Gastroesophageal sphincter (tissue), 4 donors: ENCODE data around the gene CNGA3. TPM values are rescaled to one million over a fixed set of nuclear protein-coding genes. Genes with fewer than 3 reads are reported as not detected.
A peak's percentile ranks its signal among the peaks of the same experiment; 100 is the strongest.

Experiments
- ATAC-seq: fragments of 150-250 bp; one replicate; pipeline ENCODE4 v1.9.1; 2016; ENCODE audit warnings: mild to moderate bottlenecking, moderate library complexity
- H3K27ac ChIP-seq, 4 donors: fragments of 200-600 bp; sonication (generic) in 3 of 4; 1 replicate in 3 of 4; 2 replicates in 1 of 4; pipeline ENCODE4 v1.5.1; 2016 to 2019
- H3K27me3 ChIP-seq: fragments of 200-600 bp; sonication (generic); one replicate; pipeline ENCODE4 v1.5.1; 2019
- H3K36me3 ChIP-seq, 2 donors: fragments of 200-600 bp; sonication (generic); one replicate each; pipeline ENCODE4 v1.5.1; 2019; ENCODE audit warnings: control low read depth in 1 of 2
- H3K4me1 ChIP-seq, 3 donors: fragments of 200-600 bp; sonication (generic); 1 replicate in 2 of 3; 2 replicates in 1 of 3; pipeline ENCODE4 v1.5.1; 2016 to 2019; ENCODE audit warnings: control low read depth in 2 of 3
- H3K4me3 ChIP-seq, 2 donors: fragments of 200-600 bp; sonication (generic); one replicate each; pipeline ENCODE4 v1.5.1; 2019; ENCODE audit warnings: mild to moderate bottlenecking in 1 of 2, moderate library complexity in 1 of 2
- H3K9me3 ChIP-seq, 3 donors: fragments of 200-600 bp; sonication (generic); one replicate each; pipeline ENCODE4 v1.5.1; 2017 to 2019; ENCODE audit warnings: control low read depth in 2 of 3
- CTCF ChIP-seq, 4 experiments: fragments of 200-600 bp in 2 of 4; fragments of 450-650 bp in 2 of 4; sonication (generic) in 1 of 4; IDR thresholded peaks; one replicate each; pipeline ENCODE4 v1.5.1; 2017 to 2019; ENCODE audit warnings: antibody characterized with exemption in 4 of 4, mild to moderate bottlenecking in 2 of 4, moderate library complexity in 2 of 4
- EP300 ChIP-seq: sonication (generic); formaldehyde crosslinking; IDR thresholded peaks from one replicate; pipeline ENCODE4 v1.6.1; 2017; ENCODE audit warnings: antibody characterized with exemption, mild to moderate bottlenecking
- POLR2A ChIP-seq, 2 donors: fragments of 450-650 bp; IDR thresholded peaks; one replicate each; pipeline ENCODE4 v1.6.1; 2017; ENCODE audit warnings: antibody characterized with exemption in 2 of 2, mild to moderate bottlenecking in 2 of 2, moderate library complexity in 1 of 2
- POLR2AphosphoS5 ChIP-seq: sonication (generic); formaldehyde crosslinking; IDR thresholded peaks from one replicate; pipeline ENCODE4 v1.6.1; 2017; ENCODE audit warnings: antibody characterized with exemption
- WGBS, 2 donors: methylation state at CpG; one replicate each; pipeline ENCODE4 v1.1.5; 2018; ENCODE audit warnings: low coverage in 1 of 2; 5-methylcytosine and 5-hydroxymethylcytosine counted together
- total RNA-seq, 4 donors: library from RNA; depleted of rRNA; stranded (reverse); fragments of >200 nt; gene quantifications; one replicate each; pipeline ENCODE4 v1.1.0, GENCODE V29; 2016

Gene CNGA3
- total RNA-seq, 4 donors from 2014 or later: 1.1 to 10.6 (median 6.1) TPM

DNA sequence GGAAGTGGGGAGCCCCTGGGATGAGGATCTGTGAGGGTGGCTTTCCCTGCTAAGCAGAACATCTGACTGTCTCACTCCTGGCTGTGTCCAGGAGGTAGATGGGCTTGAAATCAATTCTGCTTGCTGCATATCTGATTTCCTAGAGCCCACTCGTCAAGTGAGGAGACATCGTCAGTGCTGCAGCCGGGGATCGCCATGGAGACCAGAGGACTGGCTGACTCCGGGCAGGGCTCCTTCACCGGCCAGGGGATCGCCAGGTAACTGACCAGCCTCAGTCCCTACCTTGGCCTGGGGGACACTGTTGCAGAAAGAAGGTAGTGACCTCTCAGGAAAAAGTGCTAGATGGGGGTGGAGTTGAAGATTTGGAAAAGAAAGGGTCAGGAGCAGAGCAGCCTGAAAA lies 31.3 kb downstream of the CNGA3 start:
- Histone ChIP-seq H3K27me3 (peaks cover 27% of the 10 kb centered on the region), H3K9me3 (no peaks in the 10 kb centered on the region), H3K4me3 (no peak overlapping the region), H3K27ac (no peak overlapping the region), H3K36me3 (no peaks in the 10 kb centered on the region), H3K4me1 (peaks cover 0 to 7% (median 0%) of the 10 kb centered on the region in 3 donors)
- no peak for ATAC-seq
- TF ChIP-seq CTCF (IDR thresholded peaks at IDR 0.05) (no peak), POLR2A (IDR thresholded peaks at IDR 0.05) (no peak), EP300 (no peak), POLR2AphosphoS5 (no peak)
- no CpG with 5 or more reads among the region's 7 CpGs for WGBS, 2 donors

DNA sequence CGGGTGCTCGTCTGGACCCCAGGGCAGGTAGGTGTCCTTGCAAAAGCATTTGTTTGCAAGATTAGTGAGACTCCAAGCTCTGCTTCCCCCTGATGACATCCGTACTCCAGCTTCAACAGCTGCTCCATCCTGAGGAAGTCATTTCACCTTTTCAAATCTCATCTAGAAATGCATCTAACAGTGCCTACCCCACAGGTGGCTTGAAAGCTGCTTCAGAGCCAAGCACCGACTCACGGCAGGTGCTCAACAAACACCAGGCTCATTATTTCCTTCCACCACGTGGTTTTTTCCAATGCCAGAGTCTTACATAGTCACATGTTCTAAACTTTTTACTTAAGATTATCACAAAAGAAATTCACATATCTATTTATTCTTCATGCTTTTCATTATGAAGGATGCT lies 31.9 kb downstream of the CNGA3 start:
- Histone ChIP-seq H3K4me1 (peaks cover 0 to 7% (median 0%) of the 10 kb centered on the region in 3 donors), H3K27ac (no peak overlapping the region), H3K4me3 (no peak overlapping the region), H3K36me3 (no peaks in the 10 kb centered on the region), H3K27me3 (peaks cover 22% of the 10 kb centered on the region), H3K9me3 (no peaks in the 10 kb centered on the region)
- WGBS, 2 donors: 63 to 72% methylated on average over 6 of the region's 6 CpGs
- TF ChIP-seq EP300: no peak
- no peak for TF ChIP-seq CTCF (IDR thresholded peaks at IDR 0.05)
- TF ChIP-seq POLR2AphosphoS5: no peak
- no peak for TF ChIP-seq POLR2A (IDR thresholded peaks at IDR 0.05)
- no peak for ATAC-seq

- Histone ChIP-seq H3K9me3 (no peaks in the 10 kb centered on the region), H3K27ac (no peak overlapping the region), H3K4me3 (no peak overlapping the region), H3K4me1 (peaks cover 0 to 7% (median 0%) of the 10 kb centered on the region in 3 donors), H3K27me3 (peaks cover 22% of the 10 kb centered on the region), H3K36me3 (no peaks in the 10 kb centered on the region)
- WGBS, 2 donors: 60% methylated on average over 4 of the region's 4 CpGs; no CpG with 5 or more reads in 1 of the 2 donors
- peak; percentile 67 for ATAC-seq
- TF ChIP-seq POLR2AphosphoS5 (no peak), POLR2A (IDR thresholded peaks at IDR 0.05) (no peak), CTCF (IDR thresholded peaks at IDR 0.05) (no peak), EP300 (no peak)
Observed at GRCh38 chr2:98378901-98379300, 32.6 kb downstream of the CNGA3 start.

GRCh38 chr2:98379311-98380202 lies 33.3 kb downstream of the CNGA3 start:
- Histone ChIP-seq H3K36me3 (no peaks in the 10 kb centered on the region), H3K27me3 (peaks cover 21% of the 10 kb centered on the region), H3K4me3 (no peak overlapping the region), H3K9me3 (no peaks in the 10 kb centered on the region), H3K4me1 (peaks cover 0 to 7% (median 0%) of the 10 kb centered on the region in 3 donors), H3K27ac (peak overlapping the region in 1 of 4 donors; percentile 4)
- 71 to 77% methylated on average over 3 to 9 of the region's 14 CpGs for WGBS, 2 donors
- TF ChIP-seq POLR2AphosphoS5 (no peak), POLR2A (IDR thresholded peaks at IDR 0.05) (no peak), CTCF (IDR thresholded peaks at IDR 0.05) (no peak), EP300 (no peak)
- ATAC-seq: peak; percentile 26

DNA sequence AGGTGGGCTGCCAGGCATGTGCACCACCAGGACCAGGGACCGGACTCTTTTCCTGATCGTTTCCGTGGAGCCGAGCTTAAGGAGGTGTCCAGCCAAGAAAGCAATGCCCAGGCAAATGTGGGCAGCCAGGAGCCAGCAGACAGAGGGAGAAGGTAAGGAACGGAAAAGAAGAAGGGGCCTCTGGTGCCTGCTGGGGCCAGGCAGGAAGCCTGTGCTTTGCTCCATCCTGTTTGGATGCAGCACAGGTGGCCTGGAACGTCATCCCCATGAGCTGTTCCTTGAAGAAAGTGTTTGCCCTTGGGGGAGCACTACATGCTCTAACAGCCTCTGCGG lies 33.9 kb downstream of the CNGA3 start:
- no peaks in the 10 kb centered on the region for H3K36me3 ChIP-seq
- H3K4me3 ChIP-seq: no peak overlapping the region
- no peak overlapping the region for H3K27ac ChIP-seq
- TF ChIP-seq EP300 (no peak), CTCF (IDR thresholded peaks at IDR 0.05) (no peak), POLR2AphosphoS5 (no peak), POLR2A (IDR thresholded peaks at IDR 0.05) (no peak)
- H3K27me3 ChIP-seq: peaks cover 15% of the 10 kb centered on the region
- no peaks in the 10 kb centered on the region for H3K9me3 ChIP-seq
- ATAC-seq: no peak
- 75 to 100% methylated on average over 1 to 4 of the region's 7 CpGs for WGBS, 2 donors
- H3K4me1 ChIP-seq: peaks cover 0 to 7% (median 0%) of the 10 kb centered on the region in 3 donors
